Activated CD8-positive, alpha-beta memory T cell treated with anti-CD3 and anti-CD28 coated beads for 36 hours (primary cell): ENCODE data around the gene C2orf42. TPM values are rescaled to one million over a fixed set of nuclear protein-coding genes. Genes with fewer than 3 reads are reported as not detected.

ENCODE experiments used
- CTCF ChIA-PET: fragments of 350-600 bp; sonication (Branson Sonifier 250); formaldehyde crosslinking; loops from one replicate; lab custom pipeline; 2021; ENCODE audit warnings: antibody characterized with exemption; lab: Charles Lee
- POLR2A ChIA-PET: fragments of 350-600 bp; sonication (Branson Sonifier 250); formaldehyde crosslinking; loops from one replicate; lab custom pipeline; 2021; ENCODE audit warnings: antibody characterized with exemption; lab: Charles Lee
- total RNA-seq, 2 experiments: library from RNA; stranded (reverse); gene quantifications; one replicate each; pipeline ENCODE4 v1.2.3, GENCODE V29; 2021

Gene C2orf42
- total RNA-seq, 2 experiments from 2014 or later: 20.4 to 22.9 TPM

DNA sequence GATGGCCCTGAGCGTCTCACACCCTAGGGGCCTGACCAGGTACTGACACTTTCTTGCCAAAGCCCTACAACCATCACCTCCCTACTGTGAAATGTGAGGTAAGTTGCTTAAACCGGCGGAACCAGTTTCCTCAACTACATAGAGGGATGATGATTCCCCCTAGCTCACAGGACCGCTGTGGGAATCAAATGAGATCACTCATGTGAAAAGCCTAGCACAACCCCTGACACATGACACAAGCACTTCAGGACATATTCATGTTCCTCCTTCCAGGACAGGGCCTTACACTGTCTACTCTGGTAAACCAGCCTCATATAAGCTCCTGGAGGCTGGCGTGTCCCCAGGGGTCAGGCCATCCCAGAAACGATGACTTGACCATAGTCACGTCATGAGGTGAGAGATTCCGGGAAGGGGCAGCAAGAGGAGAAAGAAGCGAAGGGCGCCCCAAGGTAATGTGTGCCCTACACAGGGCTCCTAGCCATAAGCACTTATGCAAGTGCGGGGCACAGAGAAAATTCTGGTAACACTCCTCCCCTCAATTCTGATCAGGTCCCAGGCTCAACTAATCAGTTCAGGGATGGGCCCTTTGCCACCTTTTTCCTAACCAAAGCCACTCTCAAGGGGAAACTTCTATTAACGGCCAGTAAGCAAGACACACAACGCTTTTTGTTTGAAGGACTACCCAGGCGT lies 49.5 kb downstream of the C2orf42 start:
- ChIA-PET CTCF (interaction anchor here (0.7 to 8.0 kb wide), 9 partner anchors 9 to 227 kb away, joined by 3 to 61 read pairs (median 3); partner anchors contain the start of genes MXD1 and PCBP1), POLR2A (interaction anchor here (0.7 to 4.2 kb wide), 6 partner anchors 17 to 227 kb away, joined by 4 to 65 read pairs (median 14); partner anchors contain the start of genes C2orf42, MXD1 and PCBP1)

GRCh38 chr2:70140791-70141211 lies 50.0 kb downstream of the C2orf42 start:
- ChIA-PET CTCF (interaction anchor here (0.7 to 8.0 kb wide), 6 partner anchors 8 to 226 kb away, joined by 3 to 61 read pairs (median 6); partner anchors contain the start of genes MXD1 and PCBP1), POLR2A (interaction anchor here (0.7 to 4.2 kb wide), 3 partner anchors 16 to 227 kb away, joined by 5 to 65 read pairs (median 16); partner anchors contain the start of gene PCBP1)

- ChIA-PET CTCF (interaction anchor here (0.7 to 3.3 kb wide), 5 partner anchors 8 to 53 kb away, joined by 3 to 19 read pairs (median 5); no protein-coding TSS in a partner anchor), POLR2A (interaction anchor here (0.6 to 4.3 kb wide), 9 partner anchors 10 to 220 kb away, joined by 3 to 47 read pairs (median 8); partner anchors contain the start of genes MXD1 and SNRPG)
Observed at GRCh38 chr2:70134323-70134983, 56.4 kb downstream of the C2orf42 start.

- ChIA-PET POLR2A (interaction anchor here (0.9 to 4.3 kb wide), 9 partner anchors 9 to 219 kb away, joined by 3 to 47 read pairs (median 10); partner anchors contain the start of genes MXD1 and SNRPG), CTCF (interaction anchor here (0.7 to 3.3 kb wide), 9 partner anchors 8 to 52 kb away, joined by 3 to 19 read pairs (median 4); no protein-coding TSS in a partner anchor)
Observed at GRCh38 chr2:70133491-70134322, 57.1 kb downstream of the C2orf42 start.

DNA sequence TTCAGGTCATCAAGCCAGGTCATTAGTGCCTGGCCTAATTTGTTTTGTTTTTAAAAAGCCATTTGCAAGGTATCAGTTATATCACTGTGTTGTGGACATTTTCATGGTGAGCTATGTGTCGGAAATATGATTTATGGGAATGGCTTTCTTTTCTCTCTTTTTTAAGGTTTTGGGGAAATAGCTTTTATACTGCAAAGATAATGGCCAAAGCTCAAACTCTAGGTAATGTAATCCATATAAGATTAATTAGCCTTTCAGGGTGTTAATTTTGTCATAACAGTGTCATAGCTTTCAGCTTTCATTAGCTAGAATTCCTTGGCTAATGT lies 57.7 kb downstream of the C2orf42 start:
- ChIA-PET POLR2A (interaction anchor here (0.7 to 4.3 kb wide), 9 partner anchors 8 to 218 kb away, joined by 3 to 47 read pairs (median 10); partner anchors contain the start of genes C2orf42, MXD1 and SNRPG), CTCF (interaction anchor here (1.1 to 3.3 kb wide), 7 partner anchors 9 to 48 kb away, joined by 3 to 19 read pairs (median 4); no protein-coding TSS in a partner anchor)

DNA sequence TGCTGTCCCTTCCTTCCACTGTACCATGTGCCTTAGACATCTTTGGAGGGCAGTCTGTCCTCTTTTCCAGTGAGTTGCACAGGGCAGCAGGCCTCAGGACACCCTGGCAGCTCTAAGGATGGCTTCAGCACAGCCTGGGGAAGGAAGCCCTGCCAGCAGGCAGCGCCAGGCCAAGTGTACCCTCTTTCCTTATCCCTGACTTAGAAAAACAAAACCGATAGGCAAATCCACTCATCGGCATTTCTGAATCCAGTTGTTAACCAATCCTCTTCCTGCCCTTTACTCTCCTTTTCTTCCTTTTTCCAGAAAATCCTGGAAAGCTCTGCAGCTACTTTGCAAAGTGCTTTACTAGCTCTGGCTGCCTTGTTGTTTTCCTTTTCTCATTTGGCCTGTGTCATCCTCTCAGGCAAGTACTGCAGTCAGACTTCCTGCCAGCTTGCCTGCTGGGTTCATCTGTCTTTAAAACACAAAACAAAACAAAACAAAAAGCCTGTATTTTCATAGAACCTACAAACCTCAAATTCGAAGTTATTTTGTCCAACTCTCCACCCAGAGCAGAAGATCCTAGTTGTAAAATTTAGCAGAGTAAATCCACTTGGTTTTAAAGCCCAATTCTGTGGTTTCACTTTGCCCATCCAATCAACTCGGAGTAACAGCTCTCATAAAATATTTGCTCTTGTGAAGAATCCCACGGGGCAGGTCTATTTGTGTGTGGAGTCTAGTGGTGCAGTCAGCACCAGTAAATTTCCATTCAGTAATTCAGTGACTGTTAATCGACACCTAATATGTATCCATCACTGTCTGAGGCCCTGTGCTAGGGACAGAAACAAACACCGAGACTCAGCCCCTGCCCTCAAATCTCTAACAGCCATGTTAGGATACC lies 58.3 kb downstream of the C2orf42 start:
- ChIA-PET POLR2A (interaction anchor here (0.7 to 4.3 kb wide), 8 partner anchors 8 to 218 kb away, joined by 3 to 47 read pairs (median 9); partner anchors contain the start of genes C2orf42 and MXD1), CTCF (interaction anchor here (0.8 to 3.3 kb wide), 9 partner anchors 8 to 64 kb away, joined by 3 to 19 read pairs (median 4); no protein-coding TSS in a partner anchor)

GRCh38 chr2:70131344-70132143 lies 59.3 kb downstream of the C2orf42 start:
- POLR2A ChIA-PET: interaction anchor here (0.9 to 4.3 kb wide), 7 partner anchors 7 to 217 kb away, joined by 4 to 47 read pairs (median 14); partner anchors contain the start of gene MXD1
- CTCF ChIA-PET: interaction anchor here (0.8 to 3.3 kb wide), 5 partner anchors 11 to 63 kb away, joined by 3 to 19 read pairs (median 10); no protein-coding TSS in a partner anchor

GRCh38 chr2:70128005-70128404 lies 62.8 kb downstream of the C2orf42 start:
- ChIA-PET CTCF (no interaction called here), POLR2A (no interaction called here)

DNA sequence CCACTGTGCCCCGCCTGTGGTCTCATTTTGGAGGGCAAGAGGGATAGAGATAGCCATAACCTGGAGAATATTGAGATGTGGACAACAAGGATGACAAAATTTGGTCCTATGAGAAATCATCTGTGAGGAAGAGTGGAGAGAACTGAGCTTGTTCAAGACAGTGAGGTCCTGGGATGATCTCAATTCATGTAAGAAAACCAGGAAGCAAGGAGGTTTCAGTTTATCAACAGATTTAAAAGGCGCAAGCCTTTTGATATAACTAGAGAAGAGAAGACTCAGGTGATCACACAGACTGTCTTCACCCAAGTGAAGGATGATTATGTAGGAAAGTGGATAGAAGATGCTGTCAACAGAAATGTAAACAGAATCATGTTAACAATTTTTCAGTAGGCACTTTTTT lies 64.4 kb downstream of the C2orf42 start:
- POLR2A ChIA-PET: interaction anchor here (0.5 to 3.5 kb wide), 5 partner anchors 16 to 211 kb away, joined by 4 to 33 read pairs (median 14); partner anchors contain the start of gene PCBP1
- CTCF ChIA-PET: interaction anchor here (1.2 to 2.9 kb wide), 3 partner anchors 17 to 44 kb away, joined by 3 to 14 read pairs (median 11); no protein-coding TSS in a partner anchor

- ChIA-PET CTCF (interaction anchor here (0.7 to 2.9 kb wide), 8 partner anchors 9 to 43 kb away, joined by 3 to 14 read pairs (median 5); no protein-coding TSS in a partner anchor), POLR2A (interaction anchor here (0.7 to 4.5 kb wide), 11 partner anchors 9 to 211 kb away, joined by 3 to 58 read pairs (median 14); partner anchors contain the start of gene PCBP1)
Observed at GRCh38 chr2:70125498-70125898, 65.3 kb downstream of the C2orf42 start.

DNA sequence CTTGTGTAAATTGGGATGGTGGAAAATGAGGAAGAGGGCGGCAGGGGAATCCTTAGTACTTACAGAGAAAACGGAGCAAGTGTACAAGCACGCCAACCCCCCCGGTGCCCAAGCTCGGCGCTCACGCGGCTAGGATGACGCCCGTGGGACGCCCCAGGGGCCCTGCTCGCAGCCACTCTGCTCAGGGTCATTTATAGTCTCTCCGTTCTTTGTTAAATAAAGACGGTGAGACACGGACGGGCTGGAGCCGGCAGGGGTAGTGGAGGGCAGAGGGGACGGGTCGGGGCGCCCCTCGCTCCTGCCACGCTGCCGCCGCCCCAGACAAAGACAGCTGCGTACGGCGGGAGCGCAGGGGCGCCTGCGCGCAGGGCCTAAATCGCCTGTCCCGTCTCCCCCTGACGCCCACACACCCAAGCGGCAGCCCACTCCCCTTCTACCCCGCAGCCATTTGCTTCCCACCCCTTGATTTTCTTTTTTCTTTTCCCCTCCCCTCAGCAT lies 65.8 kb downstream of the C2orf42 start:
- POLR2A ChIA-PET: interaction anchor here (0.7 to 4.5 kb wide), 14 partner anchors 9 to 560 kb away, joined by 3 to 58 read pairs (median 12); partner anchors contain the start of genes PCBP1 and PCYOX1

GRCh38 chr2:70123829-70124116 lies 67.0 kb downstream of the C2orf42 start:
- ChIA-PET CTCF (interaction anchor here (0.8 to 2.9 kb wide), 10 partner anchors 10 to 170 kb away, joined by 3 to 14 read pairs (median 4); no protein-coding TSS in a partner anchor), POLR2A (interaction anchor here (0.6 to 4.5 kb wide), 13 partner anchors 8 to 190 kb away, joined by 3 to 58 read pairs (median 10); partner anchors contain the start of genes PCBP1 and PCYOX1)

More for the DNA sequence above, 65.8 kb downstream of the C2orf42 start:
- CTCF ChIA-PET: interaction anchor here (0.7 to 2.9 kb wide), 13 partner anchors 9 to 169 kb away, joined by 3 to 14 read pairs (median 5); no protein-coding TSS in a partner anchor

DNA sequence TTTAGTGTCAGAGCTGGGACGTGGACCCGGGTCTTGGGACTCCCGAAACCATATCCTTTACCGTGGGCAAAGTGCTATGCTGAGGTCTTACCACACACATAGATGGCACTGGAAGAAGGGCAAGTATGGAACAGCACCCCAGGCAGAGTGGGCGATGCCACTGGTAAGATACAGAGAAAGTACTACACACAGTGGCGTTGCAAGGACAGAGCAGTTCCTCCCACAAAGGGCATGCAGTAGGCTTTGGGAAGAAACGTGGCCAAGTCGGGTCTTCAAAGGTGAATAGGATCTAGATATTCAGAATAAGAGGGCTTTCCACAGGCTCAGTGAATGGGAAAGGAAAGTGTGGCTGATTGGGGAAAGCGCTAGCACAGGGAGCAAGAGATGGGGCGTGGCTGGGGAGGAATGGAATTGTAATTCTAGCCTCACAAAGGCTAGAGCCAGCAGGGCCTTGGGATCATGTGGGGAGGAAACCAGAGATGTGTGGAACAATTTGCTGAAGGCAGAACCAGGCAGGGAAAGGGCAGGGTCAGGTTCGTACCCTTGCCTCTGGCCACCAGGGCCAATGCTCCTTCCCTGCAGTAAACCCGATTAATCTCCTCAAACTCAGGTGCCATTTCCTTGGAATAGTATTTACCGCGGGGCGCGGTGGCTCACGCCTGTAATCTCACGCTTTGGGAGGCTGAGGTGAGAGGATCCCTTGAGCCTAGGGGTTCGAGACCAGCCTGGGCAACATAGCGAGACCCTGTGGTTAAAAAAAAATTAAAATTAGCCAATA lies 67.6 kb downstream of the C2orf42 start:
- POLR2A ChIA-PET: interaction anchor here (0.6 to 4.5 kb wide), 12 partner anchors 8 to 189 kb away, joined by 3 to 58 read pairs (median 12); partner anchors contain the start of gene PCBP1
- CTCF ChIA-PET: interaction anchor here (0.9 to 2.8 kb wide), 7 partner anchors 12 to 22 kb away, joined by 3 to 14 read pairs (median 5); no protein-coding TSS in a partner anchor

- ChIA-PET POLR2A (interaction anchor here (0.5 to 4.5 kb wide), 6 partner anchors 9 to 737 kb away, joined by 3 to 58 read pairs (median 8); no protein-coding TSS in a partner anchor), CTCF (interaction anchor here (1.0 to 1.8 kb wide), 4 partner anchors 13 to 28 kb away, joined by 3 to 6 read pairs (median 4); no protein-coding TSS in a partner anchor)
Observed at GRCh38 chr2:70122470-70122869, 68.3 kb downstream of the C2orf42 start.
